ENCODE data around the gene GPR37L1.
"Not testable (repeated sequence)": the region's sequence is repeated elsewhere in the genome, so short reads cannot be mapped to it uniquely, and the experiment has no call there.

Gene GPR37L1

DNA sequence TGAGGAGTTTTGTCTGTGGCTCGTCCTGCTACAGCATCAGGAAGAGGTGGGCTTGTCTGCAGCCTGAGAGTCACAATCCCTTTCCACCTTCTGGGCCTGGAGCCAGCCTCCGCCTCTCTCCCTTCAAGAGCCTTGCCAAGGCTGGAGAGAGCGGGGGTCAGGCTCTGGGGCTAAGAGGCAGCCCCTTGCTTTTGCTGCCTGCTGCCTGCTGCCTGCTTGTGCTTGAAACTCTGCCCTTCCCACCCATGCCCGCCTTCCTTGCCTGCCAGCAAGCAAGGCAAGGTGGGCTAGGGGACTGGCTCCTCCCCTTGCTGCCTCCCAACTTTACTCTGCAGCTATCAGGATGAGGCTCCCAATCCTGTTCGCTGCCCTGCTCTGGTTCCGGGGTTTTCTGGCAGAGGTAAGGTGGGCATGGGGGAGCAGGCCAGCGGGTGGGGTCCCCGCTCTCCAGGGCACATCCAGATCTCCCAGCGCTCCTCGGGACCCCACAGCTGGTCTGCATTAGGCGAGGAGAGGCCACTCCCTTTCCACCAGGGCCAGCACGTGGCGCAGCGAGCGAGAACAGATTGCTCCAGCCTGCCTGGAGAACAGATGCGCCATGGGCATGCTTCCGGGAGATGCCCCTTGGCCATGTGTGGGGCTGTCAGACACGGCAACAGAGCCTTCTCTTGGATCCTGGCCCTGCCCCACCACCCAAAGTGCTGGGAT lies 45.1 kb downstream of the GPR37L1 start:
- no peak for DNase-seq (ENCODE audit: low read depth in 3 of 3)

GRCh38 chr1:202168861-202169260 lies 46.1 kb downstream of the GPR37L1 start:
- no peak for DNase-seq (ENCODE audit: low read depth in 3 of 3)

DNA sequence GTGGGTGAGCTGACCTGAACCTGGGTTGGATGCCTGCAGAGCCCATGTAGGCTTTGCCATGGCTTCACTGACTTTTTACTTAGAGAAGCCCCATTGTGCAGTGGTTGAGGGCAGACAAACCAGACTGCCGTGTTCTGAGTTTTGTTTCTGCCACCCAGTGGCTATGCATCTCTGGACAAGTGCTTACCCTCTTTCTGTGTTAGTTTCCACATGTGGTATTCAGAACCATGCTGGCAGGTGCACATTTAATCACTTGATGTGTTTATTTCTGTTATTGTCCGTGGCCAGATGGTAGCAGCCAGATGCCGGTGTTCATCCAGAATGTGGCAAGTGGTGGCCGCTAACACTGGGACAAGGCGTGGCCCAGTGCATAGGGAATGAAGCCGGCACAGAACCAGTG lies 48.0 kb downstream of the GPR37L1 start:
- DNase-seq (ENCODE audit: low read depth in 3 of 3), result no peak

- DNase-seq (ENCODE audit: low read depth in 3 of 3), result no peak
Observed at GRCh38 chr1:202171292-202172014, 48.7 kb downstream of the GPR37L1 start.

DNA sequence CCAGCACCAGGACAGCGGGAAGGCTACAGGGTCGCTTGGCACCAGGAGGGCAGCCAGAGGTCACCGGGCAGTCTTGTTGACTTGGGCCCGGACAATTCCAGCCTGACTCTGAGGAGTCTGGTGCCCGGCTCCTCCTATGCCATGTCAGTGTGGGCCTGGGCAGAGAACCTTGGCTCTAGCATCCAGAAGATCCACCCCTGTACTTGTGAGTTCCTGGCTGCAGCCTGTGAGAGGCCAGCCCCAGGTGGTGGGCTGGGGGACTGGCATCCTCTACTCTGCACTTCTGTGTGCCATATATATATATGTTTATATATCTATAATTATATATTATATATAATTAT lies 49.3 kb downstream of the GPR37L1 start:
- DNase-seq (ENCODE audit: low read depth in 3 of 3), result no peak

DNA sequence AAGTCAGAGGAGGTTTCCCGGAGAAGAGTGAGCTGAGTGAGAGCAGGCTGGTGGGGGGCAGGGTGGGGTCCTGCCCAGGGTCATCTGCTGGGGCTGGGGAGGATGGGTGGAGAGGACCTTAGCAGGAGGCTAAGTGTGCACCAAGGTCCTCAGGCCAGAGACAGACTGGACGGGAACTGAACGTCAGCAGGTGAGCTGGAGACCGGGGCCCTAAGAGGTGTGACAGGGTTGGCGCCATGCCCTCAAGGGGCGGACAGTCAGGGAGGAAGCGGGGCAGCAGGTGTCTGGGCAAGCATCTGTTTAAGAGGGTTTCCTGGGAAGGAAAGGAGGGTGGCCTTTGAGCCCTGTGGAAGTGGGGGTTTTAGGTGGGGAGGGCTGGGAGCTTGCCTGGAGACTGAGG lies 51.3 kb downstream of the GPR37L1 start:
- DNase-seq (ENCODE audit: low read depth in 3 of 3), result no peak

- no peak for DNase-seq (ENCODE audit: low read depth in 3 of 3)
Observed at GRCh38 chr1:202176949-202177927, 54.5 kb downstream of the GPR37L1 start.

DNA sequence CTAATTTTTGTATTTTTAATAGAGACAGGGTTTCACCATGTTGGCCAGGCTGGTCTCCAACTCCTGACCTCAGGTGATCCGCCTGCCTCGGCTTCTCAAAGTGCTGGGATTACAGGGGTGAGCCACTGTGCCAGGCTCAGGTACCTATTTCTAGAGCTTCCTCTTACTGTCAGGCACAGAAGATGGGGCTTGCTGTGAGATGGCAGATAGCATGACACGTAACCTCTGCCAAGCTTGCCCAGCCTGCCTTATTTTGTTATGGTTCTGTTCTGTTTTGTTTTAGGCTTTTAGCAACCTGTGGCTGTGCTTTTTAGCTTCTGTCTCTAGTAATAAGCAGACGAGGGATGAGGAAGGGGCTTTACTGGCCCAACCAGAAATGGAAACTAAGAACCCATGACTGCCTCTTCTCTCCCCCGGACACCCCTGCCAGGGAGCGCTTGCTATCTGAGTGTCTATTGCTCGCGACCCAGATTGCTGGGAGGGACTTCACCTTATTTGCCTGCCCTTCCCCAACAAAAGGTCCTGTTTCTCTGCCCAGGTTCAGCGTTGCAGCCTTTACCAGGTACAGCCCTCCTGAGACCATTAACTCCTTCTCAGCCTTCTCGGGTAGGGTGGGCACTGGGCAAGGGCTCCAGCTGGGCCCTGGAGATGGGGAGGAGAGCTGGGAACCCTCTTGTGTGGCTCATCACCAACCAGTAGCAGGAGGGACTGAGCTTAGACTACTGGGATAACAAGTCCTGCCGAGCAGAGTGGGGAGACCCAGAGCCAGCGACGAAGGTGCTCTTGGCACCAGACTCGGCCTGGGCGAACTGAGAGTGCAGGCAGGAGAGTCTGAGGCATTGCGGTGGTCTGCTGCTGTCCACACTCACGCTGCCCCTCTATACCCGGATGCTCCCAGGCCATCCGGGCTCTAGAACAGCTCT lies 57.4 kb downstream of the GPR37L1 start:
- DNase-seq (ENCODE audit: low read depth in 3 of 3), result no peak

- not testable (repeated sequence) for DNase-seq (ENCODE audit: low read depth in 3 of 3)
Observed at GRCh38 chr1:202180751-202181139, 58.0 kb downstream of the GPR37L1 start.

DNA sequence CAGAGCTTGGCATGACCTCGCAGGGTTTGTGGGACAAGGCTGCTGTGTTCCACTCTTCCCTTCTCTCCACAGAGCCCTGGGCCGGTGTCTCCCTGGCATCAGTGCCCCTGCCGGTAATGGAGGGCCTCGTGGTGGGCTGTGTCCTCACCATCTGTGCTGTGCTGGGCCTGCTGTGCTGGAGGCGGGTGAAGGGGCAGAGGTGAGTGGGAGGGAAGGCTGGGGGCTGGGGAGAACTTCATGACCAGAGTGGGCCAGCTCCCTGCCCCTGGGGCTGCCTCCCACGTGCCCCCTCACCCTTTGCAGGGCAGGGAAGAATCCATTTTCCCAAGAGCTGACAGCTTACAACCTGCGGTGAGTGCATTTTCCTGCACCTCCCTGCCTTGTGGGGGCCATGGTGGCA lies 58.9 kb downstream of the GPR37L1 start:
- no peak for DNase-seq (ENCODE audit: low read depth in 3 of 3)

DNA sequence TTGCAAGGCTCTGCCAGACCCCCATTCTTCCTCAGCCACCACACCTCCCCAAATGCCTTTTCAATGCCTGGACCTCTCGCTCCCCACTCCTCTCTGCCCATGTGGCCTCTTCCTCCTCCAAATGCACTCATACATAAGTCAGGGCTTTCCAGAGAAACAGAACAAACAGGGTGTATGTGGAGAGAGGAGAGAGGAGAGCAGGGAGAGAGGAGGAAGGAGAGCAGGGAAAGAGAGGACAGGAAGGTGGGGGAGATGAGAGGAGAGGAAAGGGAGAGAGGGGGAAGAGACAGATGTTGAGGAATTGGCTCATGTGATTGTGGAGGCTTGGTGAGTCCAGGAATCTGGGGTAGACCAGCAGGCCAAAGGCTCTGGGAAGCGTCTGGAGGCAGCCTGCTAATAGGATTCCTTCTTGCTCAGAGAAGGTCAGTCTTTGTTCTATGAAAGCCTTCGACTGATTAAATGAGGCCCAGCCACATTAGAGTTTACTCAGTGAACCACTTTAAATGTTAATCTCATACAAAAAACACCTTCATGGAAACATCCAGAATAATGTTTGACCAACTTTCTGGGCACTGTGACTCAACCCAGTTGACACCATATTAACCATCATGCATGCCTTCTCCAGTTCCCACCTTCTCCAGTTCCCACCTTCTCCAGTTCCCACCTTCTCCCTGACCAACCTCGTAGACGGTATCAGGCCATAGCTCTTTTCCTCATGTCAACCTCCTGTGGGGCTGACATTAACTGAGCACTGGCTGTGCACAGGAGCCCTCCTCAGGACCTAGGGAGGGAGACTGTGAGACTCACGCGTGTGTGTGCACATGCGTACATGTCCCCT lies 59.5 kb downstream of the GPR37L1 start:
- no peak for DNase-seq (ENCODE audit: low read depth in 3 of 3)
